ENCODE measurements around the gene STX11. TPM values are rescaled to one million over a fixed set of nuclear protein-coding genes. Genes with fewer than 3 reads are reported as not detected.
A peak's percentile ranks its signal among the peaks of the same experiment; 100 is the strongest.

Gene STX11
- total and polyA plus RNA-seq, 10 of the 15 experiments (the other 5 are each of a cell fraction or from before 2014, with no cell fraction given) = 0.66 to 38.1 (median 19.8) TPM

DNA sequence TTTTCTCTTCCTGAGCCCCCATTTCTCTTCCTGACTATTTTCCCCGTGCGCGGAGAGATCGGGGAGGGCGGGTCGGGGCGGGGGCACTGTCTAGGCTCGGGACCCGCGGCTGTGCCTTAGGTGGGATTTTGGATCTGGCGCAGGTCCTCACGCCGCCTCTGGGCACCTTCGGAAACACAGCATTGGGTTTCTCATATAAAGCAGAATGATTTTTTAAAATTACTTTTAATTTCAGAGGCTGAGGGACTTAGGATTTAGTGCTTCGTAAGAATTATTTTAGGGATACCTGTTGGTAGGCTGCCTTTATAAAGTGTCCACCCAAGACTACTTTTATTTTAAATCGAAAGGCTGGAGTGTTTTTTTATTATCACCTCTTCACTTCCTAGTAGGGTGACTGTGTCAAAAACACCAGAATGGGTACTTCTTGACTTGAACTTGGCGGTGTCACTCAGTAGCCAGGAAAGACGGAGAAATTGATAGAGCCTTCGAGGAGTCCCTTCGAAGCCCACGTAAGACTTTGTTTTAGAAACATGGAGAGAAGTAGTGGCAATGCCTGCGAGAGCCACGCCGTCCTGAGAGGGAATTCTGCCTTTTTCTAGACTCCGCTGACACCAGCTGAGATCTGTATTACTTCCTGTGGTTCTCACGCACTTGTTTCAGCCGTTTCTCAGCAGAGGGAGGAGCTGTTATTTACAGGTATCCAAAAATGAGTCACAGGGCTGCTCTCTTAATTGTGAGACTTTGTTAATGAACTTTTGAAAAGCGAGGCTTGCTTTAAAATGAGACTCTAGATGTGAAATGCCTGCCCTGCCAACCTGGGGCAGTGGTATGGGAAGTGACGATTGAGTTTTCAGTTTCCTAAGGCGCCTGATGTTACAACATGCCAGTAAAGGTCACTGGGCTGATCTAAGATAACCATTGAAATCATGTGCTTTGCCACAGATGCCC lies 667 bp downstream of the STX11 start (continued):
- TF ChIP-seq, protein P1, sequence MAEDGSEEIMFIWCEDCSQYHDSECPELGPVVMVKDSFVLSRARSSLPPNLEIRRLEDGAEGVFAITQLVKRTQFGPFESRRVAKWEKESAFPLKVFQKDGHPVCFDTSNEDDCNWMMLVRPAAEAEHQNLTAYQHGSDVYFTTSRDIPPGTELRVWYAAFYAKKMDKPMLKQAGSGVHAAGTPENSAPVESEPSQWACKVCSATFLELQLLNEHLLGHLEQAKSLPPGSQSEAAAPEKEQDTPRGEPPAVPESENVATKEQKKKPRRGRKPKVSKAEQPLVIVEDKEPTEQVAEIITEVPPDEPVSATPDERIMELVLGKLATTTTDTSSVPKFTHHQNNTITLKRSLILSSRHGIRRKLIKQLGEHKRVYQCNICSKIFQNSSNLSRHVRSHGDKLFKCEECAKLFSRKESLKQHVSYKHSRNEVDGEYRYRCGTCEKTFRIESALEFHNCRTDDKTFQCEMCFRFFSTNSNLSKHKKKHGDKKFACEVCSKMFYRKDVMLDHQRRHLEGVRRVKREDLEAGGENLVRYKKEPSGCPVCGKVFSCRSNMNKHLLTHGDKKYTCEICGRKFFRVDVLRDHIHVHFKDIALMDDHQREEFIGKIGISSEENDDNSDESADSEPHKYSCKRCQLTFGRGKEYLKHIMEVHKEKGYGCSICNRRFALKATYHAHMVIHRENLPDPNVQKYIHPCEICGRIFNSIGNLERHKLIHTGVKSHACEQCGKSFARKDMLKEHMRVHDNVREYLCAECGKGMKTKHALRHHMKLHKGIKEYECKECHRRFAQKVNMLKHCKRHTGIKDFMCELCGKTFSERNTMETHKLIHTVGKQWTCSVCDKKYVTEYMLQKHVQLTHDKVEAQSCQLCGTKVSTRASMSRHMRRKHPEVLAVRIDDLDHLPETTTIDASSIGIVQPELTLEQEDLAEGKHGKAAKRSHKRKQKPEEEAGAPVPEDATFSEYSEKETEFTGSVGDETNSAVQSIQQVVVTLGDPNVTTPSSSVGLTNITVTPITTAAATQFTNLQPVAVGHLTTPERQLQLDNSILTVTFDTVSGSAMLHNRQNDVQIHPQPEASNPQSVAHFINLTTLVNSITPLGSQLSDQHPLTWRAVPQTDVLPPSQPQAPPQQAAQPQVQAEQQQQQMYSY (CRISPR knock-in tag; IDR thresholded peaks at IDR 0.05) = no peak
- TF ChIP-seq TARDBP (IDR thresholded peaks at IDR 0.05; ENCODE audit: borderline replicate concordance) = peak; percentile 66; the same call in 1 of the 2 replicates
- 0 out of 2 replicates have a peak, but pooled peaks have one; percentile 14 for TF ChIP-seq RAD21 (IDR thresholded peaks at IDR 0.05; ENCODE audit: insufficient read depth, low read depth, low read length)
- no peak for TF ChIP-seq KAT2A (conservative IDR thresholded peaks at IDR 0.05; ENCODE audit: control insufficient read depth, low read depth, low read length)
- TF ChIP-seq, protein P2, sequence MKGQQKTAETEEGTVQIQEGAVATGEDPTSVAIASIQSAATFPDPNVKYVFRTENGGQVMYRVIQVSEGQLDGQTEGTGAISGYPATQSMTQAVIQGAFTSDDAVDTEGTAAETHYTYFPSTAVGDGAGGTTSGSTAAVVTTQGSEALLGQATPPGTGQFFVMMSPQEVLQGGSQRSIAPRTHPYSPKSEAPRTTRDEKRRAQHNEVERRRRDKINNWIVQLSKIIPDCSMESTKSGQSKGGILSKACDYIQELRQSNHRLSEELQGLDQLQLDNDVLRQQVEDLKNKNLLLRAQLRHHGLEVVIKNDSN (IDR thresholded peaks at IDR 0.05; ENCODE audit: borderline replicate concordance, extremely low read length, insufficient read depth, low read depth, low read length) = no peak
- TF ChIP-seq CEBPB (IDR thresholded peaks at IDR 0.05; ENCODE audit: borderline replicate concordance in 1 of 2, low read depth in 2 of 2, low read length in 2 of 2) = no peak; a peak in 1 of 4 replicates
- TF ChIP-seq, protein P3, sequence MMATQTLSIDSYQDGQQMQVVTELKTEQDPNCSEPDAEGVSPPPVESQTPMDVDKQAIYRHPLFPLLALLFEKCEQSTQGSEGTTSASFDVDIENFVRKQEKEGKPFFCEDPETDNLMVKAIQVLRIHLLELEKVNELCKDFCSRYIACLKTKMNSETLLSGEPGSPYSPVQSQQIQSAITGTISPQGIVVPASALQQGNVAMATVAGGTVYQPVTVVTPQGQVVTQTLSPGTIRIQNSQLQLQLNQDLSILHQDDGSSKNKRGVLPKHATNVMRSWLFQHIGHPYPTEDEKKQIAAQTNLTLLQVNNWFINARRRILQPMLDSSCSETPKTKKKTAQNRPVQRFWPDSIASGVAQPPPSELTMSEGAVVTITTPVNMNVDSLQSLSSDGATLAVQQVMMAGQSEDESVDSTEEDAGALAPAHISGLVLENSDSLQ (IDR thresholded peaks at IDR 0.05) = peak; percentile 65
- no peak for TF ChIP-seq ZNF24 (IDR thresholded peaks at IDR 0.05)
- TF ChIP-seq CREM (IDR thresholded peaks at IDR 0.05; ENCODE audit: low read depth) = peak; percentile 72
- peak; percentile 85 to 94; a peak in 3 of 4 replicates for TF ChIP-seq EP300 (IDR thresholded peaks at IDR 0.05; ENCODE audit: borderline replicate concordance in 1 of 2, control insufficient read depth in 1 of 2, low read depth in 2 of 2, low read length in 2 of 2)

All from GM12878 (cell line).